Esophagus muscularis mucosa (tissue), 4 donors: ENCODE results near the gene PRDM15. TPM values are rescaled to one million over a fixed set of nuclear protein-coding genes. Genes with fewer than 3 reads are reported as not detected.

Experiments
- DNase-seq: peaks from one replicate; pipeline ENCODE4 v3.0.0-alpha.2; 2017; ENCODE audit errors: extremely low spot score
- H3K27ac ChIP-seq, 4 donors: fragments of 200-600 bp; sonication (generic); replicated peaks in 1 of 4; 1 replicate in 3 of 4; 2 replicates in 1 of 4; pipeline ENCODE4 v1.5.1; 2016 to 2019; ENCODE audit warnings: mild to moderate bottlenecking in 1 of 4
- H3K27me3 ChIP-seq, 4 donors: fragments of 200-600 bp; sonication (generic); one replicate each; pipeline versions ENCODE4 v1.5.1 to v1.6.0; 2016 to 2019
- H3K36me3 ChIP-seq, 4 donors: fragments of 200-600 bp; sonication (generic); one replicate each; pipeline ENCODE4 v1.5.1; 2016 to 2019
- H3K4me1 ChIP-seq, 4 donors: fragments of 200-600 bp; sonication (generic); one replicate each; pipeline ENCODE4 v1.5.1; 2016 to 2019
- H3K4me3 ChIP-seq, 4 donors: fragments of 200-600 bp; sonication (generic); 1 replicate in 2 of 4; 2 replicates in 2 of 4; pipeline ENCODE4 v1.5.1; 2016 to 2019; ENCODE audit warnings: mild to moderate bottlenecking in 4 of 4, moderate library complexity in 1 of 4
- H3K9me3 ChIP-seq, 4 donors: fragments of 200-600 bp; sonication (generic); 1 replicate in 3 of 4; 2 replicates in 1 of 4; pipeline ENCODE4 v1.5.1; 2016 to 2019
- CTCF ChIP-seq, 3 experiments: fragments of 200-600 bp in 2 of 3; fragments of 450-650 bp in 1 of 3; sonication (generic) in 2 of 3; IDR thresholded peaks; one replicate each; pipeline ENCODE4 v1.5.1; 2017 to 2019; ENCODE audit warnings: antibody characterized with exemption in 3 of 3, mild to moderate bottlenecking in 2 of 3, moderate library complexity in 1 of 3
- EP300 ChIP-seq: sonication (generic); formaldehyde crosslinking; IDR thresholded peaks from one replicate; pipeline ENCODE4 v1.6.1; 2017; ENCODE audit warnings: antibody characterized with exemption
- POLR2A ChIP-seq: fragments of 450-650 bp; IDR thresholded peaks from one replicate; pipeline ENCODE4 v1.6.1; 2017; ENCODE audit warnings: antibody characterized with exemption, moderate library complexity, mild to moderate bottlenecking, low read depth
- POLR2AphosphoS5 ChIP-seq, 2 donors: sonication (generic); formaldehyde crosslinking; IDR thresholded peaks; one replicate each; pipeline ENCODE4 v1.6.1; 2017; ENCODE audit warnings: antibody characterized with exemption in 2 of 2
- WGBS: methylation state at CpG from one replicate; pipeline ENCODE4 v1.1.5; 2018; 5-methylcytosine and 5-hydroxymethylcytosine counted together
- intact Hi-C: fragments of 100-400 bp; cut with DNase I; formaldehyde crosslinking; loops from one replicate; pipeline ENCODE4 v1.15.1; 2023
- total RNA-seq, 4 donors: library from RNA; depleted of rRNA; stranded (reverse); fragments of >200 nt; gene quantifications; one replicate each; pipeline versions ENCODE4 v1.1.0 to v1.2.1, GENCODE V29; 2016

PRDM15 gene
- total RNA-seq, 4 donors from 2014 or later = 5.0 to 6.3 (median 5.4) TPM

GRCh38 chr21:41812679-41813078 is 66.5 kb downstream of the PRDM15 start:
- TF ChIP-seq POLR2A (no peak), CTCF (IDR thresholded peaks at IDR 0.05) (no peak), POLR2AphosphoS5 (IDR thresholded peaks at IDR 0.05) (no peak), EP300 (no peak)
- no peak for DNase-seq

GRCh38 chr21:41810597-41810932 is 68.6 kb downstream of the PRDM15 start:
- DNase-seq = no peak
- Histone ChIP-seq H3K9me3 (no peaks in the 10 kb centered on the region), H3K36me3 (peaks cover 22 to 67% (median 47%) of the 10 kb centered on the region in 4 donors), H3K4me3 (no peak overlapping the region), H3K27ac (no peak overlapping the region), H3K27me3 (no peaks in the 10 kb centered on the region), H3K4me1 (no peaks in the 10 kb centered on the region)
- intact Hi-C loops = no loop called here
- TF ChIP-seq POLR2A (no peak), CTCF (IDR thresholded peaks at IDR 0.05) (no peak), POLR2AphosphoS5 (IDR thresholded peaks at IDR 0.05) (no peak), EP300 (no peak)
- 90% methylated on average over 7 of the region's 13 CpGs for WGBS

More at GRCh38 chr21:41812679-41813078, 66.5 kb downstream of the PRDM15 start:
- WGBS = 87% methylated on average over 13 of the region's 13 CpGs
- intact Hi-C loops = no loop called here
- no peak overlapping the region for H3K27ac ChIP-seq
- peaks cover 24 to 72% (median 50%) of the 10 kb centered on the region in 4 donors for H3K36me3 ChIP-seq
- H3K27me3 ChIP-seq = no peaks in the 10 kb centered on the region
- no peaks in the 10 kb centered on the region for H3K9me3 ChIP-seq
- no peak overlapping the region for H3K4me3 ChIP-seq
- peaks cover 0 to 10% (median 4%) of the 10 kb centered on the region in 4 donors for H3K4me1 ChIP-seq

- no peak for TF ChIP-seq CTCF (IDR thresholded peaks at IDR 0.05)
- no peak for TF ChIP-seq EP300
- TF ChIP-seq POLR2A = no peak
- no peak for TF ChIP-seq POLR2AphosphoS5 (IDR thresholded peaks at IDR 0.05)
- 95% methylated on average over 28 of the region's 34 CpGs for WGBS
- no peaks in the 10 kb centered on the region for H3K27me3 ChIP-seq
- no peak overlapping the region for H3K27ac ChIP-seq
- H3K9me3 ChIP-seq = no peaks in the 10 kb centered on the region
- peaks cover 17 to 62% (median 41%) of the 10 kb centered on the region in 4 donors for H3K36me3 ChIP-seq
- H3K4me3 ChIP-seq = no peak overlapping the region
- intact Hi-C loops = no loop called here
- H3K4me1 ChIP-seq = no peaks in the 10 kb centered on the region
- no peak for DNase-seq
These were observed 69.1 kb downstream of the PRDM15 start for GRCh38 chr21:41809891-41810596.

- Histone ChIP-seq H3K36me3 (peaks cover 16 to 59% (median 41%) of the 10 kb centered on the region in 4 donors), H3K9me3 (no peaks in the 10 kb centered on the region), H3K4me3 (no peak overlapping the region), H3K4me1 (no peaks in the 10 kb centered on the region), H3K27me3 (no peaks in the 10 kb centered on the region), H3K27ac (no peak overlapping the region)
- no peak for DNase-seq
- TF ChIP-seq CTCF (IDR thresholded peaks at IDR 0.05) (no peak), EP300 (no peak), POLR2A (no peak), POLR2AphosphoS5 (IDR thresholded peaks at IDR 0.05) (no peak)
- 96% methylated on average over 22 of the region's 22 CpGs for WGBS
- intact Hi-C loops = no loop called here
These were observed 70.3 kb downstream of the PRDM15 start for GRCh38 chr21:41808846-41809245.
